Measurements from ENCODE around the gene EIF3I. TPM values are rescaled to one million over a fixed set of nuclear protein-coding genes. Genes with fewer than 3 reads are reported as not detected.
A peak's percentile ranks its signal among the peaks of the same experiment; 100 is the strongest.

The EIF3I gene
- total and polyA plus RNA-seq, 2 of the 13 experiments (the other 11 are each of a cell fraction or from before 2014, with no cell fraction given): 210 to 223 TPM

DNA sequence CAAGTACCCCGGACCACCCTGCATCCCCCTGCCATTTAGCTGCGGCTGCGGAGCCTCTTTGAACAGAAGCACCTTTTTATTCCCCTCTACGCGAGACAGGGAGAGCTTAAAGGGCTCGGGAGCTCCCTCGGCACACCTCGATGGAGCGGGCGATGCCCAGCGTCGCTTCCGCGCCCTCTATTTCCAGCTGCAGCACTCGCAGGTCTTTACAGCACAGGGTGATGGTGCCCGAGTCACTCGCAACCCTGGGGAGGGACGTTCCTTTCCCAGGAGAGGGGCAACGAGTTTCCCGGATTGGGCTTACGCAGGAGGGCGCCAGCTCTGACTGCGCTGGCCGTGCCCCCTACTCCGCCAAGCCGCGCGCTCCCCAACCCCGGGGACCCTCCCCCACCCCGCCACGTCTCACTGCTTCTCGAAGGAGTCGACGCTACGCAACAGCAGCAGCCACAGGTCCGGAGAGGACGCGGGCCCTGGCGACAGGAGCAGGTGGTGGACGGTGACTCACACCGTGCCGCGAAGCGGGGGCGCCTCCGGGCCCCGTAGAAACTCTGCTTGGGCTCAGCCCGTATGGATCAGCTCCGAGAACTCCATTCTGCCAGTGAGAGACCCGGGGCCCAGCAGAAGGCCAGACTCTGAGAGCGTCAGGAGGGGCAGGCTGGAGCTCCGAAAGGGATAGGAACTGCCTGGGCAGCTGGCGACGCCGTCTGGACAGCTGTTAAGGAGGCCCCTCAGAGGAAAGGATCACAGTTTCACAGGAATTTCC, 19.0 kb downstream of the EIF3I start (continued):
- TF ChIP-seq SOX5 (CRISPR knock-in tag; IDR thresholded peaks at IDR 0.05; ENCODE audit: borderline replicate concordance) (no peak), TFDP1 (CRISPR knock-in tag; IDR thresholded peaks at IDR 0.05; ENCODE audit: borderline replicate concordance) (peak; percentile 74; the same call in 1 of the 2 replicates), EHMT2 (IDR thresholded peaks at IDR 0.05; ENCODE audit: borderline replicate concordance, low read depth, low read length) (no peak), ZNF446 (CRISPR knock-in tag; IDR thresholded peaks at IDR 0.05) (no peak), ZNF713 (CRISPR knock-in tag; IDR thresholded peaks at IDR 0.05) (no peak), ZNF558 (CRISPR knock-in tag; IDR thresholded peaks at IDR 0.05; ENCODE audit: borderline replicate concordance) (peak; percentile 44; the same call in 1 of the 2 replicates), MIER2 (CRISPR knock-in tag; IDR thresholded peaks at IDR 0.05) (0 out of 2 replicates have a peak, but pooled peaks have one; percentile 35), TEAD3 (CRISPR knock-in tag; optimal IDR thresholded peaks at IDR 0.05; ENCODE audit: borderline replicate concordance) (peak; percentile 6), ZHX1 (CRISPR knock-in tag; IDR thresholded peaks at IDR 0.05; ENCODE audit: low read depth) (no peak), TGIF2 (CRISPR knock-in tag; IDR thresholded peaks at IDR 0.05) (peak; percentile 64; the same call in 1 of the 2 replicates), ZNF629 (CRISPR knock-in tag; conservative IDR thresholded peaks at IDR 0.05) (no peak), ZNF451 (CRISPR knock-in tag; IDR thresholded peaks at IDR 0.05) (peak; percentile 67; the same call in 1 of the 2 replicates), AHR (CRISPR knock-in tag; IDR thresholded peaks at IDR 0.05) (no peak), ZBTB21 (CRISPR knock-in tag; IDR thresholded peaks at IDR 0.05) (0 out of 2 replicates have a peak, but pooled peaks have one; percentile 23), BRF2 (CRISPR knock-in tag; IDR thresholded peaks at IDR 0.05) (no peak), NFE2L1 (CRISPR knock-in tag; IDR thresholded peaks at IDR 0.05; ENCODE audit: borderline replicate concordance) (no peak)
- TF ChIP-seq, protein P1, sequence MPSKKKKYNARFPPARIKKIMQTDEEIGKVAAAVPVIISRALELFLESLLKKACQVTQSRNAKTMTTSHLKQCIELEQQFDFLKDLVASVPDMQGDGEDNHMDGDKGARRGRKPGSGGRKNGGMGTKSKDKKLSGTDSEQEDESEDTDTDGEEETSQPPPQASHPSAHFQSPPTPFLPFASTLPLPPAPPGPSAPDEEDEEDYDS (CRISPR knock-in tag; IDR thresholded peaks at IDR 0.05): no peak; the same call in 1 of the 2 replicates
- TF ChIP-seq, protein P2, sequence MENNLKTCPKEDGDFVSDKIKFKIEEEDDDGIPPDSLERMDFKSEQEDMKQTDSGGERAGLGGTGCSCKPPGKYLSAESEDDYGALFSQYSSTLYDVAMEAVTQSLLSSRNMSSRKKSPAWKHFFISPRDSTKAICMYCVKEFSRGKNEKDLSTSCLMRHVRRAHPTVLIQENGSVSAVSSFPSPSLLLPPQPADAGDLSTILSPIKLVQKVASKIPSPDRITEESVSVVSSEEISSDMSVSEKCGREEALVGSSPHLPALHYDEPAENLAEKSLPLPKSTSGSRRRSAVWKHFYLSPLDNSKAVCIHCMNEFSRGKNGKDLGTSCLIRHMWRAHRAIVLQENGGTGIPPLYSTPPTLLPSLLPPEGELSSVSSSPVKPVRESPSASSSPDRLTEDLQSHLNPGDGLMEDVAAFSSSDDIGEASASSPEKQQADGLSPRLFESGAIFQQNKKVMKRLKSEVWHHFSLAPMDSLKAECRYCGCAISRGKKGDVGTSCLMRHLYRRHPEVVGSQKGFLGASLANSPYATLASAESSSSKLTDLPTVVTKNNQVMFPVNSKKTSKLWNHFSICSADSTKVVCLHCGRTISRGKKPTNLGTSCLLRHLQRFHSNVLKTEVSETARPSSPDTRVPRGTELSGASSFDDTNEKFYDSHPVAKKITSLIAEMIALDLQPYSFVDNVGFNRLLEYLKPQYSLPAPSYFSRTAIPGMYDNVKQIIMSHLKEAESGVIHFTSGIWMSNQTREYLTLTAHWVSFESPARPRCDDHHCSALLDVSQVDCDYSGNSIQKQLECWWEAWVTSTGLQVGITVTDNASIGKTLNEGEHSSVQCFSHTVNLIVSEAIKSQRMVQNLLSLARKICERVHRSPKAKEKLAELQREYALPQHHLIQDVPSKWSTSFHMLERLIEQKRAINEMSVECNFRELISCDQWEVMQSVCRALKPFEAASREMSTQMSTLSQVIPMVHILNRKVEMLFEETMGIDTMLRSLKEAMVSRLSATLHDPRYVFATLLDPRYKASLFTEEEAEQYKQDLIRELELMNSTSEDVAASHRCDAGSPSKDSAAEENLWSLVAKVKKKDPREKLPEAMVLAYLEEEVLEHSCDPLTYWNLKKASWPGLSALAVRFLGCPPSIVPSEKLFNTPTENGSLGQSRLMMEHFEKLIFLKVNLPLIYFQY (CRISPR knock-in tag; IDR thresholded peaks at IDR 0.05; ENCODE audit: borderline replicate concordance): peak; percentile 71; the same call in 1 of the 2 replicates

Measured in HepG2 (cell line).